ENCODE measurements around the gene CX3CL1. TPM values are rescaled to one million over a fixed set of nuclear protein-coding genes. Genes with fewer than 3 reads are reported as not detected.

Gene CX3CL1
- polyA plus RNA-seq, 1 donor (not counting 4 experiments of a cell fraction or from before 2014, with no cell fraction given), result 0.47 TPM

- H3K9ac ChIP-seq (ENCODE audit: control insufficient read depth, extremely low read depth, insufficient read depth, low read length), result no peak overlapping the region
- H3K27me3 ChIP-seq (ENCODE audit: control insufficient read depth, extremely low read depth, insufficient read depth, low read length), result peaks cover 11% of the 10 kb centered on the region
- dilution Hi-C loops (cut with MboI; ENCODE audit: extremely low pct_ligation_motif_present, low sequenced_read_pairs), result no loop called here
- H2AFZ ChIP-seq (ENCODE audit: control insufficient read depth, low read length), result no peak overlapping the region
- TF ChIP-seq EZH2 (IDR thresholded peaks at IDR 0.05; ENCODE audit: low read length) (no peak), CTCF (optimal IDR thresholded peaks at IDR 0.05 in 1 of 3, IDR thresholded peaks at IDR 0.05 in 1 of 3, conservative IDR thresholded peaks at IDR 0.05 in 1 of 3; ENCODE audit: extremely low read depth in 1 of 3, insufficient read depth in 2 of 3, low read length in 3 of 3) (no peak)
- H3K27ac ChIP-seq (ENCODE audit: control insufficient read depth, insufficient read depth, low read length), result no peak overlapping the region
- DNase-seq (ENCODE audit: low read depth, low spot score) (no peak), FAIRE-seq (no peak)
- peak overlapping the region; percentile 63 for H3K4me2 ChIP-seq (ENCODE audit: control insufficient read depth, extremely low read depth, insufficient read depth, low read depth, low read length)
- no peaks in the 10 kb centered on the region for H4K20me1 ChIP-seq (ENCODE audit: control insufficient read depth, extremely low read depth, insufficient read depth, low read length)
- H3K4me1 ChIP-seq (ENCODE audit: control insufficient read depth, extremely low read depth, insufficient read depth, low read length), result peaks cover 19% of the 10 kb centered on the region
- H3K79me2 ChIP-seq (ENCODE audit: control insufficient read depth, insufficient read depth, low read length), result no peaks in the 10 kb centered on the region
- no peaks in the 10 kb centered on the region for H3K9me1 ChIP-seq (ENCODE audit: control insufficient read depth, extremely low read depth, insufficient read depth, low read length)
- H3K36me3 ChIP-seq (ENCODE audit: control insufficient read depth in 2 of 2, extremely low read depth in 1 of 2, insufficient read depth in 2 of 2, low read length in 2 of 2), result no peaks in the 10 kb centered on the region
- no peaks in the 10 kb centered on the region for H3K9me3 ChIP-seq (ENCODE audit: control insufficient read depth, low read depth, low read length)
- no peak overlapping the region for H3K4me3 ChIP-seq (ENCODE audit: control insufficient read depth in 2 of 3, extremely low read depth in 1 of 3, insufficient read depth in 2 of 3, low read depth in 1 of 3, low read length in 3 of 3)
These were observed 15.5 kb downstream of the CX3CL1 start for GRCh38 chr16:57387598-57388354.

GRCh38 chr16:57388359-57389086, 16.2 kb downstream of the CX3CL1 start:
- Histone ChIP-seq H3K9ac (ENCODE audit: control insufficient read depth, extremely low read depth, insufficient read depth, low read length) (no peak overlapping the region), H3K4me3 (ENCODE audit: control insufficient read depth in 2 of 3, extremely low read depth in 1 of 3, insufficient read depth in 2 of 3, low read depth in 1 of 3, low read length in 3 of 3) (peak overlapping the region in 1 of 3 experiments; percentile 12), H3K9me3 (ENCODE audit: control insufficient read depth, low read depth, low read length) (no peaks in the 10 kb centered on the region), H3K27ac (ENCODE audit: control insufficient read depth, insufficient read depth, low read length) (no peak overlapping the region), H4K20me1 (ENCODE audit: control insufficient read depth, extremely low read depth, insufficient read depth, low read length) (no peaks in the 10 kb centered on the region), H3K9me1 (ENCODE audit: control insufficient read depth, extremely low read depth, insufficient read depth, low read length) (no peaks in the 10 kb centered on the region), H2AFZ (ENCODE audit: control insufficient read depth, low read length) (peak overlapping the region; percentile 17), H3K4me2 (ENCODE audit: control insufficient read depth, extremely low read depth, insufficient read depth, low read depth, low read length) (peak overlapping the region; percentile 63), H3K79me2 (ENCODE audit: control insufficient read depth, insufficient read depth, low read length) (no peaks in the 10 kb centered on the region), H3K27me3 (ENCODE audit: control insufficient read depth, extremely low read depth, insufficient read depth, low read length) (peaks cover 11% of the 10 kb centered on the region), H3K4me1 (ENCODE audit: control insufficient read depth, extremely low read depth, insufficient read depth, low read length) (peaks cover 17% of the 10 kb centered on the region), H3K36me3 (ENCODE audit: control insufficient read depth in 2 of 2, extremely low read depth in 1 of 2, insufficient read depth in 2 of 2, low read length in 2 of 2) (no peaks in the 10 kb centered on the region)
- TF ChIP-seq EZH2 (IDR thresholded peaks at IDR 0.05; ENCODE audit: low read length) (no peak), CTCF (optimal IDR thresholded peaks at IDR 0.05 in 1 of 3, IDR thresholded peaks at IDR 0.05 in 1 of 3, conservative IDR thresholded peaks at IDR 0.05 in 1 of 3; ENCODE audit: extremely low read depth in 1 of 3, insufficient read depth in 2 of 3, low read length in 3 of 3) (no peak)
- dilution Hi-C loops (cut with MboI; ENCODE audit: extremely low pct_ligation_motif_present, low sequenced_read_pairs), result no loop called here
- no peak for DNase-seq (ENCODE audit: low read depth, low spot score)
- no peak for FAIRE-seq

Data from keratinocyte (primary cell).